Hypothalamus (tissue), 51 donors: ENCODE results near the gene PHF8.

ENCODE experiments used
- DNase-seq, 51 donors: peaks; one replicate each; lab custom pipeline; 2025; lab: John Stamatoyannopoulos, UW

The PHF8 gene

DNA sequence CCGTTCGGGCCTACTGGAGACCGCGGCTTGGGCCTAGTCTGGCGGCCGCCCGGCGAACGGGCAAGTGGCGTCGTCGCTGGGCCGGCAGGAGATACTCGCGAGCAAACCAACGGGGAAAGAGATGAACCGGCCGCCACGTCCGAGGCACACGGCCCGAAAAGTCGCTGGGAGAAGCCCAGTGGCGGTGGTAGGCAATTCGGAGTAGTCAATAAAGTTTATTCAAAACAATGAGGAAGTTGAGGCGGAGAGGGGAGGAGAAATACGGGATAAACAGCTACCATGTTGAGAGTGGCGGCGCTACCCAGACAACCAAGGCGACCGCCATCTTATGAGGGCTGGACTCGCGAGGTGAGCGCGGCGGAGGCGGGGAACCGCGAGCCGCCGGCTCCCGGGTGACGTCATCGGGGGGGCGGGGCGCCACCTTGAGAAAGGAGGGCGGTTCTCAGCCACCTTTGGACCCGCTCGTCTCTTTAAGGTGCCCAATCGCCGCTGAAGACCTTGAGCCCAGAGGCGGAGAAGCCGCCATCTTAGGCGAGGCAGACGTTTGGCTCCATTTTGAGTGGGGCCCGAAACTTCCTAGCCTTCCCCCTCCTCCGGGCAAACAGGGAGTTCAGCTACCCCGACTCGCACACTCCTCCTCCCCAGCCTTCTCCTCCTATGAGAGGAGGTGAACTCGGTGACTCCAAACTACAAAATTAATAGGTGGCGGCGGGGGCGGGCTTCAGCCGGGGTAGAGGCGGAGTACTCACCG, at the start of gene PHF8:
Gene PHF8, minus strand, starts transcription at position 348 of the 751 bp plus-strand sequence. CDS start 1,745 bp downstream, outside the sequence.
- peak; percentile 13 to 92 (median 81) for DNase-seq

DNA sequence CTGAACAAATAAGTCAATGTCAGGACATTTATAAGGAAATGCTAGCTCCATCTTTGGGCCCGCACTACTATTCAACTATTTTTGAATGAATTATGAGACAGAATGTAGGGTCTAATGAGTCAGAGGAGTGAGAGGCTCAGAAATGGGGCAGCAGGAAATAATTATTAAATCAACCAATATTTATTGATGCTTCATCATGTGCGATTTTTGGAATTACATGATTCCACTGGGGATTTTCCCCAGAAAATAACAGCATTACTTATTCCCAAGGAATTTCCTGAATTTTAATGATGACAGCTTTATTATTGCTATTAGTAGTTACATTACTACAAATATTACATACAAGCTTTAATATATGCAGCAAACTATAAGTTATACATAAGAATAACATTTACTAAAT, 49.3 kb upstream of the PHF8 start:
- DNase-seq: no peak

DNA sequence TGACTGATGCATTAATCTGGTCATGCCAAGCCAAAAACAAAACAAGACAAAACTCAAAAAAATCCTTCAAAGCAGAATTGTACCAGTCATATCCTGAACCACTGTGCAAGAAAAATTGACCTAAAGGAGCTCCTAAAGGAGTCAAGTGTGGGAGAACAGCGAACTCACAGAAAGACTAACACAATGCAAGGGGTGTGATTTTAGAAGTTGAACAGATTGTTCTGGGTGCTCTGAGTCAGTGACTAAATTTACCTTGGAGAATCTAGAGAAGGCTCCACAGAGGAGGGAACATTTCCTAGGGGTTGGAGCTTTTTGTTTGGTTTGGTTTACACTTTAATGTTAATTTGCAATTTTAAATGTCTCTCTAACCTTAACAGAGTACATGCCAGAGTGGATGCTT, 48.9 kb upstream of the PHF8 start:
- DNase-seq: peak in 1 of 51 donors; percentile 4

DNA sequence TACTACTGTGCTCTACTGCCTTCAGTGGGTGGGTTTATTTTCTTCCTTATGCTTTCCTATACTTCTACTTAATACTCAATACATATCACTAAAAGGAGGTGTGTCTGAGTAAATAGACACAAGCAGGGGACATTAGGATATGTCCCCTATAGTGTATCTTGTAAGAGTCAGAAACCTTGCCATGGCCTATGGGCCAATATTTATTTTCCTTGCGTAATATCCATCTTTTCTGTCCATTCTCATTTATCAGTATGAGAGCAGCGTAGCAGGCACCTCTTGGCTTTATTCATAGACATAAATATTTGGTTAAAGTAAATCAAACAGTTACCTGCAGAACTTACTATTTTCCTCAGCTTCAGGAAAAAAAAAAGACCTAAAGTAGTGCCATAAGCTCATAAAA, 46.6 kb upstream of the PHF8 start:
- no peak for DNase-seq

DNA sequence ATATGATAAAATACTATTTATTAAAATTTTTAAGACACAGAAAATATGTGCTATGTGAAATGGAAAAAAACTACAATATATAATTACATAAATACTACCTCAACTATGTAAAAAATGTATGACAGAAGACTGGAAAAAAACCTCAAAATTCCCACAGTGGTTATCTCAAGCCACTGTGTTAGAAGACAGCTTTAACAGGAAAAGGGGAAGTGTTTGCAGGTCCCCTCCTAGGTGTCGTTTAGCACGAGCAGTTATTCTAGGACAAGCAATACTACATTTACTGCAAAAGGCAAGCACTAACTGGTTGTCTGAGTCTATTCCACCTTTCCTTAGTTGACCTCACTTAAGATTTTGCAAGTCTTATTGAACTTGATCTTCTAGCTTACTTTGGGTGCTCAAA, 44.9 kb upstream of the PHF8 start:
- DNase-seq: no peak

DNA sequence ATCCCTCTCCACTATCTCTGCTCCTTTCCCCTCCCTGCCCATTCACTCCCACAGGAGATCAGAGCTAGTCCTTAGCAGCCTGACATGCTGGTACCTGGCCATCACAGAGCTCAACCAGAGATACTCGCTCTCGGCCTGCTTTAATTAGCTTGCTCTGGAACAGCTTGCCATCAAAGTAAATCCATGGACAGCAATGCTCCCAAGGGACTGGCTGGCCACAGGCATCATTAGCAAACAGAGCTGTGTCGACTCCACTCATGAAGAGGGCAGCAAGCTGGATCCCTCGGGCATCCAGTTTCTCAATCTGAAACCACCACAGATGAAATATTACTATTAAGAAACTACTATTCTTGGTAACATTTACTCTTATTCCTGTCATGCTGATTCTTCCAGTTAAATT, 43.4 kb upstream of the PHF8 start:
- DNase-seq: no peak

DNA sequence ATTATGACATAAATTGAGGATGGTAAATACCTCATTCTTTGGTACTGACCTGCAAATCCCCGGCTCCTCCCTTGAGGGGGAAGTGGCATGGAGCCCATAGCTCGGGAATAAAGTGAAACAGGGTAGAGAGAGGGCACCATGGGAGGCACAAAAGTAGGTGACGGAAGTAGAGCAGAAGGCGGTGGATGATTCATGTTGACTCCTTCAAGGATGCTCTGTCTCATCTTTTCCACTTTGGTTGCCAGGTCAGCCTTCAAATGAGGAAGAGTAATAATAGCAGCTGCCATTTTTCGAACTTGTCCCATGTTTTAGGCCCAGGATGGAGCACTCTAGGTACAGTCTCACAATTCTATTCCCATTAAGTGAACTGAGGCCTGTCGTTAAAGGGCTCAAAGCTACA, 41.4 kb upstream of the PHF8 start:
- no peak for DNase-seq

DNA sequence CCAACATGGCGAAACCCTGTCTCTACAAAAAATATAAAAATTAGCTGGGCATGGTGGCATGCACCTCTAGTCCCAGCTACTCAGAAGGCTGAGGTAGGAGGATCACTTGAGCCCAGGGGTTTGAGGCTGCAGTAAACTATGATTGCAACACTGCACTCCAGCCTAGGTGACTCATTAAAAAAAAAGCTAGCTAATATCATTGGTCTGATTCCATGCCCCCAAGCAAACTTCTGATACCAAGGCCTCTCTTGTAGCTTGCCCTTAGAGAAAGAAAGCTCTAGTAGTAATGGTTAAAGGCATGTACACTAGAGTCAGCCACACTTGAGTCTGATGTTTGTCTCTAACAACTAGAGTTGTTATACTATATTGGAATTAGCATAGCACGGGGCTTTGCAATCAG, 32.6 kb upstream of the PHF8 start:
- no peak for DNase-seq

DNA sequence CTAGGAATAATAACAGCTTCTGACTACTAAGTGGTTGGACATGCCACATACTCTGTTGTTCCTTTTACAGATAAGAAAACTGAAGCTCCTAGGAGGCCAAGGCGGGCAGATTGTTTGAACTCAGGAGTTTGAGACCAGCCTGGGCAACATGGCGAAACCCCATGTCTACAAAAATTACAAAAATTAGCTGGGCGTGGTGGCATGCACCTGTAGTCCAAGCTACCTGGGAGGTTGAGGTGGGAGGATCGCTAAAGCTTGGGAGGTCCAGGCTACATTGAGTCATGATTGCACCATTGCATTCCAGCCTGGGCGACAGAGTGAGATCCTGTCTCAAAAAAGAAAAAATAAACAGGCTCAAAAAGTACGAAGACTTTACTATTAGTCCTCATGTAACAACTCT, 30.6 kb upstream of the PHF8 start:
- DNase-seq: no peak

DNA sequence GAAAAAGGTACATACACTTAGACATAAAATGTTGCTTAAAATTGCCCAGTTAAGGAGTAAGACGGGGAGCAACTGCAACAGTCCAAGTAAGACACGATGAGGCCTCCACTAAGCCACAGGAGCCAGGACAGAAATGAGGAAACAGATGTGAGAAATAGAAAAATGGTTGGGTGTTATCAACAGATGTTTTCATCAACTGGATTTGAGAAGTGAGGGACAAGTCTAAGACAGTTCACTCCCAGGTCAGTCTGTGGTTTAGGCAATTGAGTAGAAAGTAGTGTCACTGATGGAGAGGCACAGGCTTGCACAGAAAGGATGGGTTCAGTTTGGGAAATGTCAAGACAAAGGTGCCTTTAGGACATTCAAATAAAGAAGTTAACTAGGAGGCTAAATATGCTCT, 23.5 kb upstream of the PHF8 start:
- DNase-seq: no peak

DNA sequence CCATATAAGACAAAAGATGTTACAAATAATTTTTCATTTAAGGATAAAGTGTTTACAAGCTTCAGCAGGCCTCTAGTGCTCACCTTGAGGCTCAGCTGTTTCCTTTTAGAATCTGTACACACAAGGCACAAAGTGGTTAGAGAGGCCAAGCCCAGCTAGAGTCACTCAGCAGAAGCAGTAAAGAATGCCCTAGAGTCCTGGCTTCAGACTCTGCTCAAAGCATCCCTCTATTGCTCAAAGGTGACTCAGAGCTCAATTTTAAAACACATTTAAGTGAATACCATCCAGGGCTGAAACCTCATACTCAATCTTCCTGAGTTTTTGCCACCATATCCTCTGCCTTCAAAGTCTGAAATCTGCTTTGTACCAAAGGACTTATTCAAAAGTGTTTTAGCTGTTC, 22.6 kb upstream of the PHF8 start:
- no peak for DNase-seq

DNA sequence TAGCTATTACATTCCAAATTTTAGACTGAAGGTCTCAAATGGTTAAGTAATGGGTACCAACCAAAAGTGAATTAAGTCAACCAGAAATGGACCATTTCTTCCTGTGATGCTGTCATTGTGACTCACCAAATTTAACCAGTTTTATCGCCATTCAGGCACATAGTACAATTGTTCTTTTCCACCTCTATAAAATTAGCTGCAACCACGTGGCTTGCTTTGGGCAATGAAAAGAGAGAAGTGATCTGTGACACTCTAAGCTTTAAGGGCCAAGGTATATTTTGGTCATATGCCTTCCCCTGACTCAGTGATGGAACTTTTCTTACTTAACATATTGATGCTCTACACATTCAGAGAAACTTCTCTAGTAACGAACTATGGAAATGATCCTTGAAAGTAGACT, 20.3 kb upstream of the PHF8 start:
- DNase-seq: no peak

DNA sequence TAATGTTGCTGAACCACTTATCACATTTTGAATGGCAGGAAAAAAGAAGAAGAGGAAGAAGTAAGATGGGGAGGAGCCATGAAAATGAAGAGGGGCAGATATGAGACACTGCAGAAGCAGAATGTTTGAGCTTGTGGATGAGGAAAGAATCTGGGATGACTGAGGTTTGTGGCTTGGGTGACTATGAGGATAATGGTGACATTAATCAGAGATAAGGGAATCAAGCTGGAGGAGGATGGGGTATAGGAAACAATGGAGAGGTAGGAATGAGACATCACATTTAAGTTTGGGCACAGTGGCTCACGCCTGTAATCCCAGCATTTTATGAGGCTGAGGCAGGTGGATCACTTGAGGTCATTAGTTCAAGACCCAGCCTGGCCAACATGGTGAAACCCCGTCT, 19.1 kb upstream of the PHF8 start:
- DNase-seq: no peak

DNA sequence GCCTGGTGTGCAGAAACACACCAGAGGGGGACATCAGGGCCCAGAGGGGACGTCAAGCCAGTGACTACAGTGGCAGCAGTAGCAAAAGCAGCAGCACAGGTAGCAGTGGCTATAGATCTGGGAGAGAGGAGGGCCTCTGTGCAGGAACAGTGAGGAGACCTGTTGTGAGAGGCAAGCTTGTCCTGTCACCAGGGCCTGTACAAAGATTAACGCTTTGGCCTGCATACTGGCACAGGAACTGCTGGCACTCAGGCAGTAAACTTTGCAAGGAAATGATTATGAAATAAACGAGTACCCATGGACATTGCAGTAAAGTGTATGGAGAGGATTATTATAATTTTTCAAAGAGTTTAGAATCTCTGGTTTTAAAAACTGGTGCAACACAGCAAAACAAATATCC, 5.5 kb upstream of the PHF8 start:
- no peak for DNase-seq

DNA sequence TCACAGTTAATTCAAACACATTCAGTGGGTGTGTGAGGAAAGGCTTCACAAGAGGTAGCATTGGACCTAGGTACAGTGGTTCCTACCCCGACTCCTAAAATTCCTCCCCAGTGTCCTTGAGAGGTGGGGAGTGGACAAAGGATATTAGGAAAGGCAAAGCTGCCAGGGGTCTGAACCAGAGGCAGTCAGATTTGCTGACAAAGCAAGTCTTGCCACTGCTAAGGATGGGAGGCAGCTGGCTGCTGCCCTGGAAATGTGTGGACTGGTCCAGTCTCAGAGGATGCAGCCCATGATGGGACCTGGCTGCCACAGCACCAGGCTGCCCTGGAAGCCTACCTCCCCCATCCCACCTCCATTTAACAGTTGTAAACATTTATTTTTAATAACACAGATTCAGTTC, 4.1 kb upstream of the PHF8 start:
- no peak for DNase-seq

DNA sequence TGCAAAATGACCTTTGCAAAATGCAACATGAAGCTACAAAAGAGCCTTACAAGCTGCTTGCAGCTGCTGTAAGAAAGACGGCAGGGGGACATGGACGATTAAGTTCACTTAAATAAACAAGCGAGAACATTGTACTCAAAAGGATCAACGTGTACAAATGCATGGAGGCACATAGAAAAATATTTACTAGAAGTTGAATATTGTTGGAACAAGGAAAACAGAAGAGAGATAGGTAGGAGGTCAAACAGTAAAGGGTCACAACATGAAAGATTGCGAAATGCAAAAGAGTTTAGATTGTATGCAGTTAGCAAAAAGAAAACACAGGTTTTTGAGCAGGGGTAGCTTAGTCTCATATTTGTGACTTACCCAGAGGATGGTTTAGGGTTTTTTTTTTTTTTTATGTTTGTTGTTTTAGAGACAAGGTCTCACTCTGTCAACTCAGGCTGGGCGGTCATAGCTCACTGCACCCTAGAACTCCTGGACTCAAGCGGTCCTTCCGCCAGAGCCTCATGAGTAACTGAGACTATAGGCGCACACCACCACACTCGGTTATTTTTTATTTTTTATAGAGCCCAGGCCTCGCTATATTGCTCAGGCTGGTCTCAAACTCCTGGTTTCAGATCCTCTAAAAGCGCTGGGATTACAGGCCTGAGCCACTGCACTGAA, 1.4 kb upstream of the PHF8 start:
- no peak for DNase-seq

DNA sequence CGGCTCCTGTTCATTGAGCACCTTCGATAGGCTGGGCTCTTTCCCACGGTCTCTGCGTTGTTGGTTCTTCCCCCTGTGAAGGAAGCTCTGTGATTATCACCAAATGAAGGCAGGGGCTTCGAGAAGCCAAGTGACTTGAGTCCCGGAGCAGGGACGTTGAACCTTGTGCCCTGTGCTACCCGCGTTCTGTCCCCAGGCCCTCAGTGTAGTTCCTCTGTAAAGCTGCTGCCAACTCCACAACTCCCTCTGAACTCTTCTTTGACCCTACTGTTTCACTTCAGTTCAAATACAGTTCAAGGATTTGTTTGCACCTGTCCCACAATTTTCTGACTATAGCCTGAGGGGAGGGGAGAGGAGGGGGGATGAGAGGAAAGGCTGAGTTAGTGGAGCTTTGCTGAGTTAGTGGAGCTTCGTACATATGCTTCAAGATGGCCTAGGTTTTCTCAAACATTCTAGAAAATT, 635 bp upstream of the PHF8 start:
- peak in 4 of 51 donors; percentile 8 to 47 (median 42) for DNase-seq

DNA sequence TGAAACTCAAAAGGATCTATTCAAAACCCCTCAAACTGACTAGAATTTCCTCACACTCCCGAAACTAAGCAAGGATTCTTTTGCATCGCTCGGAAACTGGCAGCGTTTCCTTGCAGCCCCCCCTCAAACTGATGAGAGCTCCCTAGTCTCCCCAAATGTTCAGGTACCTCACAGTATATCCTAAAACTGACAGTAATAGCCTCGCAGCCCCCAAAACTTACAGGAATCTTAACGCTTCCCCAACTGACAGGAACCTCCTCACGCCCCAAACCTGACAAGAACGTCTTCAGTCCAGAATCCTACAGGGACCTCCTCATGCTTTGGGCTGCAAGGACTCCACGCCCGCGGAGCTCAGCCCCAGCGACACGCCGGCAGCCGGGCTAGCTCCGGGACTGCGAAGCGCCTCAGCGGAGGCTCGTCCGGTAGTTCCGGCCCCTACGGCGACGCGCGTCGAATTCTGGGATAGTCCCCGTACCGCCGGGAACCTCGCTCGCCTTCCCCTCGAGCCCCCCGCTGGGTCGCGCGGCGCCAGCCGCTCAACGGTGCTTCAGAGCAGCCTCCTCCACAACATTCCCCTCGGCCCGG, 640 bp downstream of the PHF8 start:
- DNase-seq: peak in 29 of 51 donors; percentile 1 to 71 (median 29)

DNA sequence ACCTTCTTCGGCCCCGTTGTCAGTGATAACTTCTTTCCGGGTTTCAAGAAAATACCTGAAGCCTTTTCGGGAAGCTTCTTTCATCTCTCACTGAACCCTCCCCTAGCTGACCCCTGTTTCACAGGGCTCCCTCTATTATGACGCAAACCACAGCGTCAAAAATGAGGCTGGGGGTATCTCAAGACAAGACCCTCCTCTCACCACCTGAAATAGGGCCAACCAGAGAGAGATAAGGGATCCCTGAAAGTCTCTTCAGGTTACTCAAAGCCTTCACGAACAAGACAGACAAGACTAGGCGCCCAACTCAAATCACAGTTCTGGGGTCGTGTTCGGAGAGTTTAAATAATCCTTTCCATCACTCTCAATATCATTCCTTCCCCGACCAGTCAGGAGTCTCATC, 1.2 kb downstream of the PHF8 start:
- DNase-seq: peak in 2 of 51 donors; percentile 4 to 36

DNA sequence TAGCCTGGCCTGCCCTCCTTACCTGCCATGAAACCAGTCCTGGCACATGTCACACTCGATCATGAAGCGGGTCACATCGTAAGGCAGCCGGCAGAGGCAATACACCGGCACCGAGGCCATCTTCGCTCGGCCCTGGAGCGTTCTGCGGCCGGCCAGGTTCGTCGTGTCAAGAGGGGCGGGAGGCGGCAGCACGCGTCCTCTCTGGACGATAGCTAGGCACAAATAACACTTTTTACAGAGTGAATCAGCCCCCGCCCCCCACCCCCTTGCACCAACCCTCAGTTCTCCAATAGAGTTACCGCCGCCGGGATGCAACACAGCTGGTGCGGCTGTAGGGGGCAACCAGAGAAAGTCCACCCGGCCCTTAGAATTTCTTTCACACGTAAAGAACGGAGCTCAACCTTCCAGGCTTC, 1.7 kb downstream of the PHF8 start:
- peak in 37 of 51 donors; percentile 0 to 40 (median 10) for DNase-seq

DNA sequence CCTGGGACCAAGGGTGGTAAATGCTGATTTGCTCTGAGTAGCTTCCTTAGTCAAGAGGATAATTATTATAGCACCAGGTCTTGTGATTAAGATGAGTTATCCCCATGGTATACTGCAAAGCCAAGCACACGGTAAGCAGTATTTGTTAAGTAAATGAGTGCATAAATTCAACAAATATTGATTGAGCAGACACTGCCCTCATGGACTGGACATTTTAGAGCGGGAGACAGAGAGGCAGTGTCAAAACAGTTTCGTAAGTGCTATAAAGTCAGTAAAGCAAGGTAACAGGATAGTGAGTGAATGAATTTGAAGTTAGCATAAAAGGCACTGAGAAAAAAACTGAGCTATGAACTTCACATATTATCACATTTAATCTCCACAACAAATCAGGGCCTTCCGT, 13.9 kb downstream of the PHF8 start:
- no peak for DNase-seq
